Brain microvascular endothelial cell (primary cell): Measurements from ENCODE around the gene DCD.

Experiments
- DNase-seq: peaks from one replicate; pipeline ENCODE4 v3.0.0-alpha.2; 2020
- H3K27ac ChIP-seq: fragments of 250-450 bp; sonication (Bioruptor Pico); 2 replicates; pipeline ENCODE4 v1.5.1; 2020; ENCODE audit warnings: mild to moderate bottlenecking, moderate library complexity
- H3K27me3 ChIP-seq: fragments of 250-450 bp; sonication (Bioruptor Pico); replicated peaks from 2 replicates; pipeline ENCODE4 v1.5.1; 2020; ENCODE audit warnings: mild to moderate bottlenecking
- H3K36me3 ChIP-seq: fragments of 250-450 bp; sonication (Bioruptor Pico); replicated peaks from 2 replicates; pipeline ENCODE4 v1.5.1; 2020; ENCODE audit warnings: mild to moderate bottlenecking
- H3K4me3 ChIP-seq: 2 replicates; pipeline ENCODE4 v1.5.1; 2011; ENCODE audit warnings: low read depth, mild to moderate bottlenecking, control low read depth, low read length, moderate library complexity
- CTCF ChIP-seq: IDR thresholded peaks from 2 replicates; pipeline ENCODE4 v1.5.1; 2011; ENCODE audit warnings: low read depth, mild to moderate bottlenecking, moderate library complexity, low read length, control low read depth, inconsistent platforms; ENCODE audit errors: missing control alignments
- in situ Hi-C: cut with HindIII; loops from 2 replicates; pipeline ENCODE4 v1.10.0; 2017; ENCODE audit warnings: low sequenced_read_pairs, low pct_ligation_motif_present

Gene DCD

GRCh38 chr12:54608769-54609168, 39.4 kb downstream of the DCD start:
- H3K27me3 ChIP-seq = peaks cover 2% of the 10 kb centered on the region
- no peak for DNase-seq
- H3K36me3 ChIP-seq = no peaks in the 10 kb centered on the region
- no peak for TF ChIP-seq CTCF
- no peak overlapping the region for H3K4me3 ChIP-seq
- H3K27ac ChIP-seq = no peak overlapping the region
- in situ Hi-C loops = no loop called here

GRCh38 chr12:54608156-54608555, 40.0 kb downstream of the DCD start:
- H3K36me3 ChIP-seq = no peaks in the 10 kb centered on the region
- no peak overlapping the region for H3K27ac ChIP-seq
- peaks cover 2% of the 10 kb centered on the region for H3K27me3 ChIP-seq
- no peak for TF ChIP-seq CTCF
- in situ Hi-C loops = no loop called here
- no peak for DNase-seq
- no peak overlapping the region for H3K4me3 ChIP-seq

- in situ Hi-C loops = no loop called here
- Histone ChIP-seq H3K4me3 (no peak overlapping the region), H3K36me3 (no peaks in the 10 kb centered on the region), H3K27me3 (peaks cover under 1% of the 10 kb centered on the region), H3K27ac (no peak overlapping the region)
- DNase-seq = no peak
- TF ChIP-seq CTCF = no peak
These were observed 41.6 kb downstream of the DCD start for GRCh38 chr12:54606556-54606955.

GRCh38 chr12:54605138-54605970, 42.8 kb downstream of the DCD start:
- in situ Hi-C loops = no loop called here
- DNase-seq = no peak
- no peak for TF ChIP-seq CTCF
- no peaks in the 10 kb centered on the region for H3K36me3 ChIP-seq
- H3K4me3 ChIP-seq = no peak overlapping the region
- H3K27ac ChIP-seq = no peak overlapping the region
- H3K27me3 ChIP-seq = no peaks in the 10 kb centered on the region

- H3K36me3 ChIP-seq = no peaks in the 10 kb centered on the region
- no peaks in the 10 kb centered on the region for H3K27me3 ChIP-seq
- H3K4me3 ChIP-seq = no peak overlapping the region
- TF ChIP-seq CTCF = no peak
- no peak for DNase-seq
- H3K27ac ChIP-seq = no peak overlapping the region
- in situ Hi-C loops = no loop called here
These were observed 43.7 kb downstream of the DCD start for GRCh38 chr12:54604436-54604835.

GRCh38 chr12:54603872-54604271, 44.3 kb downstream of the DCD start:
- Histone ChIP-seq H3K27me3 (no peaks in the 10 kb centered on the region), H3K36me3 (no peaks in the 10 kb centered on the region), H3K27ac (no peak overlapping the region), H3K4me3 (no peak overlapping the region)
- in situ Hi-C loops = no loop called here
- no peak for TF ChIP-seq CTCF
- DNase-seq = no peak
